ENCODE data around the gene TENM4.

TENM4 gene

DNA sequence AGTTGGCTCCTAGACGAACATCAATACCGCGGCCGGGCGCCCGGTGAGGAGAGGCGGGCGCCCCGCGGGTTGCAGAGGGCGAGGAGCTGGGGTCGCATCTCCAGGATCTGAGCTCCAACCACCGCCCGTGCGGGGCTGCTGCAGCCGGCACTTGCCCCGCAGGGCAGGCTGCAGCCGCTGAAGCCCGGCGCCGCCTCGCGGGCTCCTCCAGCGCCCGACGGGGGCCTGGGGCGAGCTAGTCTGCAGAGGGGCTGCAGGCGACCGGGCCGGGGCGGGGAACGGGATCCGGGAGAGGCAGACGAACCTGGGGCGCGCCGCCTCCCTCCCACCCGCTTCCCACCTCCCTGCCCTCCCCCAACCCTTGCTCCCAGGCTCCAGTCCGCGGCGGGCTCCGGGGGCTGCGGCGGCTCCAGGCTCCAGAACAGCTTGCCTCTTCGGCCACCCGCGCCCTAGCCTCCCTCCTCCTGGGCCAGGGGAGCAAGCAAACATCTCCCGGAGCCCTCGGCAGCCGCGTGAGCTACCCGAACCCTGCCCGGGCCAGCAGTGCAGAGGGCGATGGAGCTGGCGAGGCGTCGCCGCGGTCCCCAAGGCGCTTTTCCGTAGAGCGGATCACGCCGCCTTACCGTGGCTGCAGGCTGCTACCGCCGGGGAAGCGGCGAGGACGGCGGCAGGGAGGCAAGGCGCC is 802 bp downstream of the TENM4 start (continued):
- TF ChIP-seq, protein P1, sequence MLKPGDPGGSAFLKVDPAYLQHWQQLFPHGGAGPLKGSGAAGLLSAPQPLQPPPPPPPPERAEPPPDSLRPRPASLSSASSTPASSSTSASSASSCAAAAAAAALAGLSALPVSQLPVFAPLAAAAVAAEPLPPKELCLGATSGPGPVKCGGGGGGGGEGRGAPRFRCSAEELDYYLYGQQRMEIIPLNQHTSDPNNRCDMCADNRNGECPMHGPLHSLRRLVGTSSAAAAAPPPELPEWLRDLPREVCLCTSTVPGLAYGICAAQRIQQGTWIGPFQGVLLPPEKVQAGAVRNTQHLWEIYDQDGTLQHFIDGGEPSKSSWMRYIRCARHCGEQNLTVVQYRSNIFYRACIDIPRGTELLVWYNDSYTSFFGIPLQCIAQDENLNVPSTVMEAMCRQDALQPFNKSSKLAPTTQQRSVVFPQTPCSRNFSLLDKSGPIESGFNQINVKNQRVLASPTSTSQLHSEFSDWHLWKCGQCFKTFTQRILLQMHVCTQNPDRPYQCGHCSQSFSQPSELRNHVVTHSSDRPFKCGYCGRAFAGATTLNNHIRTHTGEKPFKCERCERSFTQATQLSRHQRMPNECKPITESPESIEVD (tag by site-specific recombination; IDR thresholded peaks at IDR 0.05) = no peak
- TF ChIP-seq, protein P2, sequence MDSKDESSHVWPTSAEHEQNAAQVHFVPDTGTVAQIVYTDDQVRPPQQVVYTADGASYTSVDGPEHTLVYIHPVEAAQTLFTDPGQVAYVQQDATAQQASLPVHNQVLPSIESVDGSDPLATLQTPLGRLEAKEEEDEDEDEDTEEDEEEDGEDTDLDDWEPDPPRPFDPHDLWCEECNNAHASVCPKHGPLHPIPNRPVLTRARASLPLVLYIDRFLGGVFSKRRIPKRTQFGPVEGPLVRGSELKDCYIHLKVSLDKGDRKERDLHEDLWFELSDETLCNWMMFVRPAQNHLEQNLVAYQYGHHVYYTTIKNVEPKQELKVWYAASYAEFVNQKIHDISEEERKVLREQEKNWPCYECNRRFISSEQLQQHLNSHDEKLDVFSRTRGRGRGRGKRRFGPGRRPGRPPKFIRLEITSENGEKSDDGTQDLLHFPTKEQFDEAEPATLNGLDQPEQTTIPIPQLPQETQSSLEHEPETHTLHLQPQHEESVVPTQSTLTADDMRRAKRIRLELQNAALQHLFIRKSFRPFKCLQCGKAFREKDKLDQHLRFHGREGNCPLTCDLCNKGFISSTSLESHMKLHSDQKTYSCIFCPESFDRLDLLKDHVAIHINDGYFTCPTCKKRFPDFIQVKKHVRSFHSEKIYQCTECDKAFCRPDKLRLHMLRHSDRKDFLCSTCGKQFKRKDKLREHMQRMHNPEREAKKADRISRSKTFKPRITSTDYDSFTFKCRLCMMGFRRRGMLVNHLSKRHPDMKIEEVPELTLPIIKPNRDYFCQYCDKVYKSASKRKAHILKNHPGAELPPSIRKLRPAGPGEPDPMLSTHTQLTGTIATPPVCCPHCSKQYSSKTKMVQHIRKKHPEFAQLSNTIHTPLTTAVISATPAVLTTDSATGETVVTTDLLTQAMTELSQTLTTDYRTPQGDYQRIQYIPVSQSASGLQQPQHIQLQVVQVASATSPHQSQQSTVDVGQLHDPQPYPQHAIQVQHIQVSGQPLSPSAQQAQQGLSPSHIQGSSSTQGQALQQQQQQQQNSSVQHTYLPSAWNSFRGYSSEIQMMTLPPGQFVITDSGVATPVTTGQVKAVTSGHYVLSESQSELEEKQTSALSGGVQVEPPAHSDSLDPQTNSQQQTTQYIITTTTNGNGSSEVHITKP (tag by site-specific recombination; IDR thresholded peaks at IDR 0.05) = no peak
- TF ChIP-seq OSR2 (tag by site-specific recombination; IDR thresholded peaks at IDR 0.05) (no peak), ZNF433 (tag by site-specific recombination; IDR thresholded peaks at IDR 0.05; ENCODE audit: low read depth) (no peak), ZNF221 (tag by site-specific recombination; IDR thresholded peaks at IDR 0.05; ENCODE audit: borderline replicate concordance) (no peak), ZNF10 (tag by site-specific recombination; IDR thresholded peaks at IDR 0.05) (no peak), ZIC2 (tag by site-specific recombination; IDR thresholded peaks at IDR 0.05) (no peak), ZNF24 (tag by site-specific recombination; IDR thresholded peaks at IDR 0.05) (no peak), ZNF239 (tag by site-specific recombination; IDR thresholded peaks at IDR 0.05) (no peak), ZNF266 (tag by site-specific recombination; IDR thresholded peaks at IDR 0.05; ENCODE audit: low read depth) (no peak), ZNF571 (tag by site-specific recombination; IDR thresholded peaks at IDR 0.05) (no peak), ZNF274 (IDR thresholded peaks at IDR 0.05; ENCODE audit: low read length) (no peak), ZNF274 (tag by site-specific recombination; IDR thresholded peaks at IDR 0.05; ENCODE audit: borderline replicate concordance) (no peak), SP2 (tag by site-specific recombination; IDR thresholded peaks at IDR 0.05) (peak; percentile 23; the same call in 1 of the 2 replicates), ZNF747 (tag by site-specific recombination; IDR thresholded peaks at IDR 0.05) (no peak), ZBTB20 (tag by site-specific recombination; IDR thresholded peaks at IDR 0.05) (peak; percentile 57; the same call in 1 of the 2 replicates), SCRT1 (tag by site-specific recombination; IDR thresholded peaks at IDR 0.05; ENCODE audit: borderline replicate concordance) (no peak)
- TF ChIP-seq, protein P3, sequence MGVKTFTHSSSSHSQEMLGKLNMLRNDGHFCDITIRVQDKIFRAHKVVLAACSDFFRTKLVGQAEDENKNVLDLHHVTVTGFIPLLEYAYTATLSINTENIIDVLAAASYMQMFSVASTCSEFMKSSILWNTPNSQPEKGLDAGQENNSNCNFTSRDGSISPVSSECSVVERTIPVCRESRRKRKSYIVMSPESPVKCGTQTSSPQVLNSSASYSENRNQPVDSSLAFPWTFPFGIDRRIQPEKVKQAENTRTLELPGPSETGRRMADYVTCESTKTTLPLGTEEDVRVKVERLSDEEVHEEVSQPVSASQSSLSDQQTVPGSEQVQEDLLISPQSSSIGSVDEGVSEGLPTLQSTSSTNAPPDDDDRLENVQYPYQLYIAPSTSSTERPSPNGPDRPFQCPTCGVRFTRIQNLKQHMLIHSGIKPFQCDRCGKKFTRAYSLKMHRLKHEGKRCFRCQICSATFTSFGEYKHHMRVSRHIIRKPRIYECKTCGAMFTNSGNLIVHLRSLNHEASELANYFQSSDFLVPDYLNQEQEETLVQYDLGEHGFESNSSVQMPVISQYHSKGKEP (tag by site-specific recombination; IDR thresholded peaks at IDR 0.05) = no peak
- TF ChIP-seq, protein P4, sequence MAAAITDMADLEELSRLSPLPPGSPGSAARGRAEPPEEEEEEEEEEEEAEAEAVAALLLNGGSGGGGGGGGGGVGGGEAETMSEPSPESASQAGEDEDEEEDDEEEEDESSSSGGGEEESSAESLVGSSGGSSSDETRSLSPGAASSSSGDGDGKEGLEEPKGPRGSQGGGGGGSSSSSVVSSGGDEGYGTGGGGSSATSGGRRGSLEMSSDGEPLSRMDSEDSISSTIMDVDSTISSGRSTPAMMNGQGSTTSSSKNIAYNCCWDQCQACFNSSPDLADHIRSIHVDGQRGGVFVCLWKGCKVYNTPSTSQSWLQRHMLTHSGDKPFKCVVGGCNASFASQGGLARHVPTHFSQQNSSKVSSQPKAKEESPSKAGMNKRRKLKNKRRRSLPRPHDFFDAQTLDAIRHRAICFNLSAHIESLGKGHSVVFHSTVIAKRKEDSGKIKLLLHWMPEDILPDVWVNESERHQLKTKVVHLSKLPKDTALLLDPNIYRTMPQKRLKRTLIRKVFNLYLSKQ (tag by site-specific recombination; IDR thresholded peaks at IDR 0.05; ENCODE audit: borderline replicate concordance) = no peak
- TF ChIP-seq, protein P5, sequence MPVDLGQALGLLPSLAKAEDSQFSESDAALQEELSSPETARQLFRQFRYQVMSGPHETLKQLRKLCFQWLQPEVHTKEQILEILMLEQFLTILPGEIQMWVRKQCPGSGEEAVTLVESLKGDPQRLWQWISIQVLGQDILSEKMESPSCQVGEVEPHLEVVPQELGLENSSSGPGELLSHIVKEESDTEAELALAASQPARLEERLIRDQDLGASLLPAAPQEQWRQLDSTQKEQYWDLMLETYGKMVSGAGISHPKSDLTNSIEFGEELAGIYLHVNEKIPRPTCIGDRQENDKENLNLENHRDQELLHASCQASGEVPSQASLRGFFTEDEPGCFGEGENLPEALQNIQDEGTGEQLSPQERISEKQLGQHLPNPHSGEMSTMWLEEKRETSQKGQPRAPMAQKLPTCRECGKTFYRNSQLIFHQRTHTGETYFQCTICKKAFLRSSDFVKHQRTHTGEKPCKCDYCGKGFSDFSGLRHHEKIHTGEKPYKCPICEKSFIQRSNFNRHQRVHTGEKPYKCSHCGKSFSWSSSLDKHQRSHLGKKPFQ (tag by site-specific recombination; IDR thresholded peaks at IDR 0.05) = no peak; the same call in 1 of the 2 replicates
- TF ChIP-seq, protein P6, sequence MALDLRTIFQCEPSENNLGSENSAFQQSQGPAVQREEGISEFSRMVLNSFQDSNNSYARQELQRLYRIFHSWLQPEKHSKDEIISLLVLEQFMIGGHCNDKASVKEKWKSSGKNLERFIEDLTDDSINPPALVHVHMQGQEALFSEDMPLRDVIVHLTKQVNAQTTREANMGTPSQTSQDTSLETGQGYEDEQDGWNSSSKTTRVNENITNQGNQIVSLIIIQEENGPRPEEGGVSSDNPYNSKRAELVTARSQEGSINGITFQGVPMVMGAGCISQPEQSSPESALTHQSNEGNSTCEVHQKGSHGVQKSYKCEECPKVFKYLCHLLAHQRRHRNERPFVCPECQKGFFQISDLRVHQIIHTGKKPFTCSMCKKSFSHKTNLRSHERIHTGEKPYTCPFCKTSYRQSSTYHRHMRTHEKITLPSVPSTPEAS (tag by site-specific recombination; IDR thresholded peaks at IDR 0.05) = no peak
- TF ChIP-seq, protein P7, sequence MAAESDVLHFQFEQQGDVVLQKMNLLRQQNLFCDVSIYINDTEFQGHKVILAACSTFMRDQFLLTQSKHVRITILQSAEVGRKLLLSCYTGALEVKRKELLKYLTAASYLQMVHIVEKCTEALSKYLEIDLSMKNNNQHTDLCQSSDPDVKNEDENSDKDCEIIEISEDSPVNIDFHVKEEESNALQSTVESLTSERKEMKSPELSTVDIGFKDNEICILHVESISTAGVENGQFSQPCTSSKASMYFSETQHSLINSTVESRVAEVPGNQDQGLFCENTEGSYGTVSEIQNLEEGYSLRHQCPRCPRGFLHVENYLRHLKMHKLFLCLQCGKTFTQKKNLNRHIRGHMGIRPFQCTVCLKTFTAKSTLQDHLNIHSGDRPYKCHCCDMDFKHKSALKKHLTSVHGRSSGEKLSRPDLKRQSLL (tag by site-specific recombination; IDR thresholded peaks at IDR 0.05) = peak; percentile 94
- TF ChIP-seq, protein P8, sequence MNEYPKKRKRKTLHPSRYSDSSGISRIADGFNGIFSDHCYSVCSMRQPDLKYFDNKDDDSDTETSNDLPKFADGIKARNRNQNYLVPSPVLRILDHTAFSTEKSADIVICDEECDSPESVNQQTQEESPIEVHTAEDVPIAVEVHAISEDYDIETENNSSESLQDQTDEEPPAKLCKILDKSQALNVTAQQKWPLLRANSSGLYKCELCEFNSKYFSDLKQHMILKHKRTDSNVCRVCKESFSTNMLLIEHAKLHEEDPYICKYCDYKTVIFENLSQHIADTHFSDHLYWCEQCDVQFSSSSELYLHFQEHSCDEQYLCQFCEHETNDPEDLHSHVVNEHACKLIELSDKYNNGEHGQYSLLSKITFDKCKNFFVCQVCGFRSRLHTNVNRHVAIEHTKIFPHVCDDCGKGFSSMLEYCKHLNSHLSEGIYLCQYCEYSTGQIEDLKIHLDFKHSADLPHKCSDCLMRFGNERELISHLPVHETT (tag by site-specific recombination; IDR thresholded peaks at IDR 0.05) = no peak
- TF ChIP-seq, protein P9, sequence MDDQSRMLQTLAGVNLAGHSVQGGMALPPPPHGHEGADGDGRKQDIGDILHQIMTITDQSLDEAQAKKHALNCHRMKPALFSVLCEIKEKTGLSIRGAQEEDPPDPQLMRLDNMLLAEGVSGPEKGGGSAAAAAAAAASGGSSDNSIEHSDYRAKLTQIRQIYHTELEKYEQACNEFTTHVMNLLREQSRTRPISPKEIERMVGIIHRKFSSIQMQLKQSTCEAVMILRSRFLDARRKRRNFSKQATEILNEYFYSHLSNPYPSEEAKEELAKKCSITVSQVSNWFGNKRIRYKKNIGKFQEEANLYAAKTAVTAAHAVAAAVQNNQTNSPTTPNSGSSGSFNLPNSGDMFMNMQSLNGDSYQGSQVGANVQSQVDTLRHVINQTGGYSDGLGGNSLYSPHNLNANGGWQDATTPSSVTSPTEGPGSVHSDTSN (CRISPR knock-in tag; IDR thresholded peaks at IDR 0.05) = no peak
